Neural progenitor cell (in vitro differentiated cells): ENCODE measurements around the gene KCNK7.

Source experiments
- CTCF ChIP-seq: fragments of 200-600 bp; sonication (generic); IDR thresholded peaks from 2 replicates; pipeline ENCODE4 v1.5.1; 2017; ENCODE audit warnings: antibody characterized with exemption, mild to moderate bottlenecking
- EZH2 ChIP-seq: fragments of 200-600 bp; sonication (generic); IDR thresholded peaks from 2 replicates; pipeline ENCODE4 v1.6.1; 2017; ENCODE audit warnings: antibody characterized with exemption, mild to moderate bottlenecking, moderate library complexity

DNA sequence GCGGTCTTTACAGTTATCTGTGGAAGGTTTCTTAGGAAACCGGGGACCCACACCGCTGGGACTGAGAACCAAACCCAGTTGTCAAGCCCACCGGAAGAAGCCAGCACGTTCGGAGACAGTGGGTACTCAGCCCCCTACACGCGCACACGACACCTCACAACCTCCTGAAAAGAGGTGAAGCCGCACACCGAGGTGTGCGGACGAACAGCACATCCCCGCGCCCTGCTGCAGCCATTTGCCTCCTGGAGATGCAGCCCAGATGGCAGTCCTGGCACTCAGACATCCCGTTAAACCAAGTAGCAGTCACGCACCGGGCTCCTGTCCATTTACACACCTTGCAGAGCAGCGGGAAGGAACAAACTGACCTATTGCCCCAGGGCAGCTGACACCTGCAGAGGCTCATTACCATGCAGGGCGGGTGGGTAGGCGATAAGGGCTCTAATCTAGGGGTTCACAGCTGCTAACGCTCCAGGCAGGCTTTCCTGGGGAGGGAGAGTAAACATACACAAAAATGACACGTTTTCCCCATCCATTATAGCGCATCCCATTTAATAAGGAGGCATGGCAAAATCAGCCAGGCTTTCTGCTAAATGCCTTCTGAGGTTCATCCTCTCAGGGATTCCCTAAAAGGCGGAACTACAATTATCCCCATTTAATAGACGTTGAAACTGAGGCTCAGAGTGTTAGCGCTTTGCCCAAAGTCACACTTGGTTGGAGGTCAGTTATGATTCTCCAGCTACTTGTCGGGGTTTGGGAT is 20.6 kb downstream of the KCNK7 start:
- TF ChIP-seq CTCF (no peak), EZH2 (peak; percentile 92)
